ENCODE measurements around the gene MAX. TPM values are rescaled to one million over a fixed set of nuclear protein-coding genes. Genes with fewer than 3 reads are reported as not detected.

Gene MAX
- total RNA-seq, 1 experiment from 2014 or later, result 41.4 TPM

GRCh38 chr14:65042296-65042695, 60.0 kb downstream of the MAX start:
- no TSS peak for BruUV-seq (replicated peaks)
- Histone ChIP-seq H3K27me3 (ENCODE audit: control insufficient read depth, insufficient read depth, low read length) (no peaks in the 10 kb centered on the region), H3K36me3 (ENCODE audit: control insufficient read depth, insufficient read depth, low read length) (no peaks in the 10 kb centered on the region; the same call in 1 of the 2 replicates), H3K4me3 (ENCODE audit: low read depth in 2 of 2, low read length in 2 of 2) (no peak overlapping the region), H3K4me1 (ENCODE audit: control insufficient read depth, insufficient read depth, low read length) (no peaks in the 10 kb centered on the region), H3K9me3 (ENCODE audit: control insufficient read depth, insufficient read depth, low read depth, low read length) (no peaks in the 10 kb centered on the region), H3K27ac (ENCODE audit: low read length) (no peak overlapping the region)
- in situ Hi-C loops (cut with HindIII; ENCODE audit: low pct_unique_long_range_greater_than_20kb, low sequenced_read_pairs) (no loop called here), intact Hi-C loops (cut with micrococcal nuclease; ENCODE audit: unreplicated experiment) (no loop called here)
- no peak for ATAC-seq
- CTCF ChIA-PET, result no interaction called here
- POLR2A ChIA-PET, result no interaction called here
- TF ChIP-seq POLR2AphosphoS5 (IDR thresholded peaks at IDR 0.05; ENCODE audit: low read depth, low read length), result no peak
- no peak for DNase-seq (ENCODE audit: low read depth, low spot score)

GRCh38 chr14:65041434-65041915, 60.8 kb downstream of the MAX start:
- POLR2A ChIA-PET, result no interaction called here
- CTCF ChIA-PET, result no interaction called here
- Histone ChIP-seq H3K4me1 (ENCODE audit: control insufficient read depth, insufficient read depth, low read length) (no peaks in the 10 kb centered on the region), H3K27me3 (ENCODE audit: control insufficient read depth, insufficient read depth, low read length) (no peaks in the 10 kb centered on the region), H3K27ac (ENCODE audit: low read length) (no peak overlapping the region), H3K4me3 (ENCODE audit: low read depth in 2 of 2, low read length in 2 of 2) (no peak overlapping the region), H3K9me3 (ENCODE audit: control insufficient read depth, insufficient read depth, low read depth, low read length) (no peaks in the 10 kb centered on the region), H3K36me3 (ENCODE audit: control insufficient read depth, insufficient read depth, low read length) (no peaks in the 10 kb centered on the region; the same call in 1 of the 2 replicates)
- TF ChIP-seq REST (IDR thresholded peaks at IDR 0.05; ENCODE audit: insufficient read depth in 1 of 2, low read depth in 2 of 2, low read length in 1 of 2), result no peak
- TF ChIP-seq CTCF (IDR thresholded peaks at IDR 0.05), result no peak
- TF ChIP-seq SIN3A (IDR thresholded peaks at IDR 0.05; ENCODE audit: borderline replicate concordance, insufficient read depth, low read depth, low read length), result no peak
- no peak for TF ChIP-seq POLR2AphosphoS5 (IDR thresholded peaks at IDR 0.05; ENCODE audit: low read depth, low read length)
- TF ChIP-seq TCF7L2 (IDR thresholded peaks at IDR 0.05; ENCODE audit: low read depth, low read length), result no peak
- intact Hi-C loops (cut with micrococcal nuclease; ENCODE audit: unreplicated experiment) (no loop called here), in situ Hi-C loops (cut with HindIII; ENCODE audit: low pct_unique_long_range_greater_than_20kb, low sequenced_read_pairs) (no loop called here)
- no TSS peak for BruUV-seq (replicated peaks)
- ATAC-seq, result no peak
- DNase-seq (ENCODE audit: low read depth, low spot score), result no peak

- ChIA-PET POLR2A (no interaction called here), CTCF (interaction anchor here (0.7 kb wide), 1 partner anchor 157 kb away, joined by 5 read pairs; no protein-coding TSS in a partner anchor)
- no TSS peak for BruUV-seq (replicated peaks)
- in situ Hi-C loops (cut with HindIII; ENCODE audit: low pct_unique_long_range_greater_than_20kb, low sequenced_read_pairs), result no loop called here
- no peak for ATAC-seq
- no peaks in the 10 kb centered on the region for H3K4me1 ChIP-seq (ENCODE audit: control insufficient read depth, insufficient read depth, low read length)
- no peak overlapping the region for H3K27ac ChIP-seq (ENCODE audit: low read length)
- no peak for TF ChIP-seq POLR2AphosphoS5 (IDR thresholded peaks at IDR 0.05; ENCODE audit: low read depth, low read length)
- TF ChIP-seq REST (IDR thresholded peaks at IDR 0.05; ENCODE audit: insufficient read depth in 1 of 2, low read depth in 2 of 2, low read length in 1 of 2), result no peak
- no peak for TF ChIP-seq TCF7L2 (IDR thresholded peaks at IDR 0.05; ENCODE audit: low read depth, low read length)
- no peak for TF ChIP-seq CTCF (IDR thresholded peaks at IDR 0.05)
- no peak for TF ChIP-seq SIN3A (IDR thresholded peaks at IDR 0.05; ENCODE audit: borderline replicate concordance, insufficient read depth, low read depth, low read length)
- no peak for DNase-seq (ENCODE audit: low read depth, low spot score)
- H3K27me3 ChIP-seq (ENCODE audit: control insufficient read depth, insufficient read depth, low read length), result no peaks in the 10 kb centered on the region
- no peaks in the 10 kb centered on the region for H3K9me3 ChIP-seq (ENCODE audit: control insufficient read depth, insufficient read depth, low read depth, low read length)
- intact Hi-C loops (cut with micrococcal nuclease; ENCODE audit: unreplicated experiment), result no loop called here
- no peak overlapping the region for H3K4me3 ChIP-seq (ENCODE audit: low read depth in 2 of 2, low read length in 2 of 2)
- no peaks in the 10 kb centered on the region; the same call in 1 of the 2 replicates for H3K36me3 ChIP-seq (ENCODE audit: control insufficient read depth, insufficient read depth, low read length)
Measured at GRCh38 chr14:65040666-65041433, 61.5 kb downstream of the MAX start.
